Trophoblast cell (in vitro differentiated cells and primary cell): ENCODE measurements around the gene PSMB9.

Source experiments
- DNase-seq, 2 donors: peaks; one replicate each; pipeline ENCODE4 v3.0.0-alpha.2; 2016
- H2AFZ ChIP-seq: 2 replicates; pipeline ENCODE4 v1.6.1; 2013; ENCODE audit warnings: low read length, moderate library complexity, mild to moderate bottlenecking; ENCODE audit not compliant: insufficient read depth, poor library complexity
- H2AK5ac ChIP-seq: 2 replicates; pipeline ENCODE4 v1.6.1; 2013; ENCODE audit warnings: mild to moderate bottlenecking, low read length
- H2BK120ac ChIP-seq: 2 replicates; pipeline ENCODE4 v1.6.1; 2013; ENCODE audit warnings: low read length, mild to moderate bottlenecking, moderate library complexity; ENCODE audit not compliant: insufficient read depth, poor library complexity
- H2BK12ac ChIP-seq: 2 replicates; pipeline ENCODE4 v1.6.1; 2013; ENCODE audit warnings: mild to moderate bottlenecking, low read length, moderate library complexity
- H2BK5ac ChIP-seq: 2 replicates; pipeline ENCODE4 v1.6.1; 2013; ENCODE audit warnings: low read length, low read depth, moderate library complexity, mild to moderate bottlenecking; ENCODE audit not compliant: poor library complexity
- H3K14ac ChIP-seq: 2 replicates; pipeline ENCODE4 v1.6.1; 2013; ENCODE audit warnings: mild to moderate bottlenecking, low read length
- H3K18ac ChIP-seq: 2 replicates; pipeline ENCODE4 v1.6.1; 2013; ENCODE audit warnings: mild to moderate bottlenecking, low read length
- H3K23ac ChIP-seq: 2 replicates; pipeline ENCODE4 v1.6.1; 2013; ENCODE audit warnings: low read length
- H3K27ac ChIP-seq: 2 replicates; pipeline ENCODE4 v1.5.1; 2013; ENCODE audit warnings: low read depth, mild to moderate bottlenecking, inconsistent platforms, low read length, moderate library complexity
- H3K27me3 ChIP-seq: 2 replicates; pipeline ENCODE4 v1.6.1; 2013; ENCODE audit warnings: inconsistent platforms, mild to moderate bottlenecking, low read length, moderate library complexity; ENCODE audit not compliant: insufficient read depth
- H3K36me3 ChIP-seq, 2 experiments: 1 replicate in 1 of 2; 2 replicates in 1 of 2; pipeline ENCODE4 v1.6.1; 2013; ENCODE audit warnings: low read length in 2 of 2, mild to moderate bottlenecking in 2 of 2, moderate library complexity in 1 of 2; ENCODE audit not compliant: insufficient read depth in 2 of 2, control insufficient read depth in 1 of 2
- H3K4ac ChIP-seq: 2 replicates; pipeline ENCODE4 v1.6.1; 2013; ENCODE audit warnings: low read depth, mild to moderate bottlenecking, low read length, moderate library complexity
- H3K4me1 ChIP-seq, 2 experiments: 1 replicate in 1 of 2; 2 replicates in 1 of 2; pipeline ENCODE4 v1.6.1; 2013; ENCODE audit warnings: low read length in 2 of 2, mild to moderate bottlenecking in 2 of 2, moderate library complexity in 1 of 2; ENCODE audit not compliant: insufficient read depth in 2 of 2, control insufficient read depth in 1 of 2
- H3K4me2 ChIP-seq: 2 replicates; pipeline ENCODE4 v1.6.1; 2013; ENCODE audit warnings: inconsistent platforms, mild to moderate bottlenecking, low read length, moderate library complexity
- H3K4me3 ChIP-seq: 2 replicates; pipeline ENCODE4 v1.5.1; 2013; ENCODE audit warnings: mild to moderate bottlenecking, low read depth, low read length, inconsistent platforms
- H3K79me1 ChIP-seq: one replicate; pipeline ENCODE4 v1.6.1; 2013; ENCODE audit warnings: low read length
- H3K79me2 ChIP-seq: 2 replicates; pipeline ENCODE4 v1.6.1; 2013; ENCODE audit warnings: low read length, mild to moderate bottlenecking; ENCODE audit not compliant: control insufficient read depth, insufficient read depth, poor library complexity
- H3K9ac ChIP-seq: 2 replicates; pipeline ENCODE4 v1.6.1; 2013; ENCODE audit warnings: mild to moderate bottlenecking, low read length
- H3K9me3 ChIP-seq: 2 replicates; pipeline ENCODE4 v1.6.1; 2013; ENCODE audit warnings: low read depth, mild to moderate bottlenecking, control low read depth, inconsistent platforms, low read length; ENCODE audit not compliant: insufficient read depth
- H4K12ac ChIP-seq: 2 replicates; pipeline ENCODE4 v1.6.1; 2013; ENCODE audit warnings: low read depth, mild to moderate bottlenecking, low read length, moderate library complexity
- H4K8ac ChIP-seq: 2 replicates; pipeline ENCODE4 v1.6.1; 2013; ENCODE audit warnings: low read depth, mild to moderate bottlenecking, low read length, moderate library complexity
- H4K91ac ChIP-seq: one replicate; pipeline ENCODE4 v1.6.1; 2013; ENCODE audit warnings: low read depth, mild to moderate bottlenecking, low read length, moderate library complexity
- WGBS: extraction: QIAGEN DNeasy Blood & Tissue Kit; methylation state at CpG from one replicate; pipeline ENCODE4 v1.1.7; 2013; ENCODE audit warnings: missing lambda C conversion rate; ENCODE audit not compliant: insufficient read length, insufficient coverage; ENCODE audit errors: extremely low coverage; 5-methylcytosine and 5-hydroxymethylcytosine counted together

Gene PSMB9

DNA sequence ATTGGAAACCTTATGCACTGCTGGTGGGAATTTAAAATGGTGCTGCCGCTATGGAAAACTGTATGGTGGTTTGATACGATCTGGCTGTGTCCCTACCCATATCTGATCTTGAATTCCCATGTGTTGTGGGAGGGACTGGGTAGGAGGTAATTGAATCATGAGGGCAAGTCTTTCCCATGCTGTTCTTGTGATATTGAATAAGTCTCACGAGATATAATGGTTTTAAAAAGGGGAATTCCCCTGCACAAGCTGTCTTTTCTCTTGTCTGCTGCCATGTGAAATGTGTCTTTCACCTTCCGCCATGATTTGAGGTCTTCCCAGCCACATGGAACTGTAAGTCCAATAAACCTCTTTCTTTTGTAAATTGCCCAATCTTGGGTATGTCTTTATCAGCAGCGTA is 20.3 kb upstream of the PSMB9 start:
- no CpG with 5 or more reads among the region's 5 CpGs for WGBS

DNA sequence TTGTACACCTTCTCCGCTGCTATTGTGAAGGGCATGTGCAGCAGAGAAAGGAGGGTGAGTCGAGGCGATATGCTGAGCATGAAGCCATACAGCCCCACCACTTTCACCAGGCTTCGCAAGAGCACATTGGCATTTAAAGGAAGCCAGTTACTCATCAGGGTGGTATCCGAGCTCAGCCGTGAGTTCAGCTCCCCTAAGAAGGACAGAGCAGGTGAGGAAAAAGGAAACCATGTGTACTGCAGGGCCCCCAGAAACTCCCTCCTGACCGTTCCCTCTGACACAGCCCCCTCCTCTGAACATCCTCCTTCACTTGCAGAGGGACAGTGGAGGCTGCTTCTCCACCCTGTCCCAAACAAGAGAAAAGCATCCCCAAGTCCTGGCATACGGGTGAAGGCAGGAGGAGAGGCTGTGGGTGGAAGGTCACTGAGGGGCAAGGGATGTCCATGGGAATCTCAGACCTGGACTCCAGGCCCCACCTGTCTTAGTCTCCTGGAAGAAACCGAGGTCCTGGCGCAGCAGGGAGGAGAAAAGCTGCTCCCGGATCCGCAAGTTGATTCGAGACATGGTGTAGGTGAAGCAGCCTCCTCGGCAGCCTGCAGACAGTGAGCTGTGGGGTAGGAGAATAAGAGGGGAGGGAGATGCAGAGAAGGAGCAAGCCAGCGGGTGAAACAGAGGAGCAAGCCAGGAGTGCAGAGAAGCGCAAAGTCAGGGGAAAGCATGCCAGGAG is 18.7 kb upstream of the PSMB9 start:
- peak overlapping the region; percentile 12 for H3K9ac ChIP-seq
- no peak overlapping the region for H4K91ac ChIP-seq
- peaks cover 5 to 6% of the 10 kb centered on the region in 2 experiments for H3K4me1 ChIP-seq
- H3K4me3 ChIP-seq = no peak overlapping the region
- H3K18ac ChIP-seq = no peak overlapping the region
- no CpG with 5 or more reads among the region's 16 CpGs for WGBS
- H3K4ac ChIP-seq = no peak overlapping the region
- H4K12ac ChIP-seq = no peak overlapping the region
- no peak overlapping the region for H4K8ac ChIP-seq
- no peaks in the 10 kb centered on the region for H3K9me3 ChIP-seq
- peaks cover 2% of the 10 kb centered on the region for H3K27me3 ChIP-seq
- no peak overlapping the region for H3K14ac ChIP-seq
- H3K79me1 ChIP-seq = no peaks in the 10 kb centered on the region
- H2AFZ ChIP-seq = no peak overlapping the region
- H2AK5ac ChIP-seq = no peak overlapping the region
- H3K4me2 ChIP-seq = no peak overlapping the region
- H3K27ac ChIP-seq = no peak overlapping the region
- no peak overlapping the region for H2BK12ac ChIP-seq
- no peak overlapping the region for H2BK120ac ChIP-seq
- H3K79me2 ChIP-seq = no peaks in the 10 kb centered on the region
- H3K36me3 ChIP-seq = peaks cover 0 to 2% of the 10 kb centered on the region in 2 experiments
- no peak overlapping the region for H2BK5ac ChIP-seq
- no peak overlapping the region for H3K23ac ChIP-seq
- DNase-seq = peak; percentile 61 to 67

More for the DNA sequence above, 20.3 kb upstream of the PSMB9 start:
- H3K14ac ChIP-seq = no peak overlapping the region
- no peaks in the 10 kb centered on the region for H3K9me3 ChIP-seq
- H4K91ac ChIP-seq = no peak overlapping the region
- no peak overlapping the region for H3K9ac ChIP-seq
- no peak overlapping the region for H4K12ac ChIP-seq
- peaks cover 2% of the 10 kb centered on the region for H3K27me3 ChIP-seq
- H3K23ac ChIP-seq = no peak overlapping the region
- peaks cover 0 to 2% of the 10 kb centered on the region in 2 experiments for H3K36me3 ChIP-seq
- no peak overlapping the region for H3K27ac ChIP-seq
- H3K18ac ChIP-seq = no peak overlapping the region
- no peak overlapping the region for H3K4me2 ChIP-seq
- H2BK5ac ChIP-seq = no peak overlapping the region
- H3K79me1 ChIP-seq = no peaks in the 10 kb centered on the region
- no peak overlapping the region for H3K4me3 ChIP-seq
- H2AFZ ChIP-seq = no peak overlapping the region
- no peak overlapping the region for H2BK120ac ChIP-seq
- no peaks in the 10 kb centered on the region for H3K79me2 ChIP-seq
- DNase-seq = peak; percentile 79 to 88
- H2BK12ac ChIP-seq = no peak overlapping the region
- no peak overlapping the region for H3K4ac ChIP-seq
- H4K8ac ChIP-seq = no peak overlapping the region
- H3K4me1 ChIP-seq = peaks cover 5 to 6% of the 10 kb centered on the region in 2 experiments
- no peak overlapping the region for H2AK5ac ChIP-seq

GRCh38 chr6:32836873-32837272 is 17.1 kb upstream of the PSMB9 start:
- H4K12ac ChIP-seq = no peak overlapping the region
- WGBS = no CpG with 5 or more reads among the region's 2 CpGs
- H2BK12ac ChIP-seq = no peak overlapping the region
- H3K9ac ChIP-seq = no peak overlapping the region
- DNase-seq = peak in 1 of 2 donors; percentile 78
- no peak overlapping the region for H3K4me2 ChIP-seq
- no peak overlapping the region for H3K23ac ChIP-seq
- peaks cover 5 to 6% of the 10 kb centered on the region in 2 experiments for H3K4me1 ChIP-seq
- H2BK120ac ChIP-seq = no peak overlapping the region
- H3K18ac ChIP-seq = no peak overlapping the region
- peaks cover 2% of the 10 kb centered on the region for H3K27me3 ChIP-seq
- H3K79me2 ChIP-seq = no peaks in the 10 kb centered on the region
- H3K79me1 ChIP-seq = no peaks in the 10 kb centered on the region
- H3K4ac ChIP-seq = no peak overlapping the region
- no peak overlapping the region for H2AK5ac ChIP-seq
- H2BK5ac ChIP-seq = no peak overlapping the region
- no peak overlapping the region for H3K4me3 ChIP-seq
- H3K9me3 ChIP-seq = no peaks in the 10 kb centered on the region
- no peak overlapping the region for H3K27ac ChIP-seq
- H3K14ac ChIP-seq = no peak overlapping the region
- H3K36me3 ChIP-seq = peaks cover 0 to 2% of the 10 kb centered on the region in 2 experiments
- H4K8ac ChIP-seq = no peak overlapping the region
- no peak overlapping the region for H2AFZ ChIP-seq
- H4K91ac ChIP-seq = no peak overlapping the region

GRCh38 chr6:32837651-32838113 is 16.3 kb upstream of the PSMB9 start:
- DNase-seq = peak; percentile 82 to 94
- Histone ChIP-seq H3K79me1 (no peaks in the 10 kb centered on the region), H2AK5ac (no peak overlapping the region), H3K36me3 (peaks cover 0 to 2% of the 10 kb centered on the region in 2 experiments), H2AFZ (peak overlapping the region; percentile 23), H4K91ac (no peak overlapping the region), H3K4me3 (peak overlapping the region; percentile 76), H3K14ac (no peak overlapping the region), H2BK5ac (no peak overlapping the region), H3K27me3 (peaks cover 8% of the 10 kb centered on the region), H3K4me1 (peaks cover 5 to 6% of the 10 kb centered on the region in 2 experiments), H2BK12ac (no peak overlapping the region), H3K27ac (no peak overlapping the region), H3K18ac (no peak overlapping the region), H3K4ac (no peak overlapping the region), H3K23ac (no peak overlapping the region), H3K4me2 (peak overlapping the region; percentile 71), H2BK120ac (no peak overlapping the region), H4K12ac (no peak overlapping the region), H4K8ac (peak overlapping the region; percentile 3), H3K79me2 (no peaks in the 10 kb centered on the region), H3K9ac (no peak overlapping the region), H3K9me3 (peaks cover 1% of the 10 kb centered on the region)
- WGBS = no CpG with 5 or more reads among the region's 12 CpGs
